ENCODE results near the gene TEX35.
"Not testable (repeated sequence)": the region's sequence is repeated elsewhere in the genome, so short reads cannot be mapped to it uniquely, and the experiment has no call there.

Gene TEX35

DNA sequence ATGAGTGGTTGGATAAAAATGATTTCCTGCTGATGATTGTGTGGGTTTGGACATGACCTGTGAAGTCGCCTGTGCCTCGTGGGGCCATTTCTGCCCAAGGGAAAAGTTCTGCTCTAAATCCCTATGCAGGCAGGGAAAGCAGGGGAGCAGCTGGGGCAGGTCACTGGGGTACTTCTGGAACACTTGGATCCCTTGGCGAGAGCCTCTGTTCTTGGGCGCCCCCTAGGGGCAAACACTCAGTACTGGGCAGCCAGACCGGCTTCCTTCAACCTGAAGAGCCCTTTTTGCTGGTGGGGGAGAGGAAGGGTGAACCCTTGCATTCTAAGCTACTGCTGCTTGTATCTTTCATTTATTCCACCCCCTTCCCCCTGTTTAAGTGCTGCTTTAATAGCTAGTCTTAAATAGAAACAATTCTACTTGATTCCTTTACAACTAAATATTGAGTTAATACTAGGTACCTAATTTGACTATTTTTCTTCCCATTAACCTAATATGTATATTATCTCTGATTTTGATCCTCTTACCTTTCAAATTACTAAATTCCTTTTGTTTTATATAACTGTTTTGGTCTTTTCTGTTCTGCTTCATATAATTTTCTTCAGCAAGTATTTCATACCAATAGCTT, 11.1 kb upstream of the TEX35 start:
- TF ChIP-seq, protein P1, sequence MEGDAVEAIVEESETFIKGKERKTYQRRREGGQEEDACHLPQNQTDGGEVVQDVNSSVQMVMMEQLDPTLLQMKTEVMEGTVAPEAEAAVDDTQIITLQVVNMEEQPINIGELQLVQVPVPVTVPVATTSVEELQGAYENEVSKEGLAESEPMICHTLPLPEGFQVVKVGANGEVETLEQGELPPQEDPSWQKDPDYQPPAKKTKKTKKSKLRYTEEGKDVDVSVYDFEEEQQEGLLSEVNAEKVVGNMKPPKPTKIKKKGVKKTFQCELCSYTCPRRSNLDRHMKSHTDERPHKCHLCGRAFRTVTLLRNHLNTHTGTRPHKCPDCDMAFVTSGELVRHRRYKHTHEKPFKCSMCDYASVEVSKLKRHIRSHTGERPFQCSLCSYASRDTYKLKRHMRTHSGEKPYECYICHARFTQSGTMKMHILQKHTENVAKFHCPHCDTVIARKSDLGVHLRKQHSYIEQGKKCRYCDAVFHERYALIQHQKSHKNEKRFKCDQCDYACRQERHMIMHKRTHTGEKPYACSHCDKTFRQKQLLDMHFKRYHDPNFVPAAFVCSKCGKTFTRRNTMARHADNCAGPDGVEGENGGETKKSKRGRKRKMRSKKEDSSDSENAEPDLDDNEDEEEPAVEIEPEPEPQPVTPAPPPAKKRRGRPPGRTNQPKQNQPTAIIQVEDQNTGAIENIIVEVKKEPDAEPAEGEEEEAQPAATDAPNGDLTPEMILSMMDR (IDR thresholded peaks at IDR 0.05; ENCODE audit: low read depth, low read length): peak; percentile 95
- TF ChIP-seq POLR2A (IDR thresholded peaks at IDR 0.05; ENCODE audit: extremely low read depth, insufficient read length): no peak
- no peak for TF ChIP-seq MYC (IDR thresholded peaks at IDR 0.05; ENCODE audit: low read depth, low read length)
- DNase-seq (ENCODE audit: low read depth): peak; percentile 70
- H3K4me3 ChIP-seq (ENCODE audit: low read depth, low read length): no peak overlapping the region

DNA sequence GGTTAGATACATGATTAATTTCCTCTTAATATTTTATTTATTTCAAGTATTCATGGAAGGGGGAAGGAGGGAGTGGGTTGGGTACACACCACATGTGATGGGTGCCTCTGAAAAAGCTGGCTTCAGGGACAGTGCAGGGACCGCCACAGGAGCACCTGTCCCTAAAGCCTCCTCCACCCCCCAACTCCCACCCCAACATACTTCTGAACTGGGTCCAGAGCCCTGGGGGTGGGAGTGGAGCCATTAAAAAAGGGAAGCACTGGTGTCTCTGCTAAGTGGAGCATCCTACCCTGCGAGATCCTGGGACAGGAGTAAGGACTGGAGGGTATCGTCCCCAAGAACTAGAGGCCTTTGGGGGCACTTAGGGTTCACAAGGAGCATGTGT, 10.6 kb upstream of the TEX35 start:
- no peak for DNase-seq (ENCODE audit: low read depth)
- no peak overlapping the region for H3K4me3 ChIP-seq (ENCODE audit: low read depth, low read length)
- no peak for TF ChIP-seq MYC (IDR thresholded peaks at IDR 0.05; ENCODE audit: low read depth, low read length)
- TF ChIP-seq POLR2A (IDR thresholded peaks at IDR 0.05; ENCODE audit: extremely low read depth, insufficient read length): no peak
- TF ChIP-seq, protein P2, sequence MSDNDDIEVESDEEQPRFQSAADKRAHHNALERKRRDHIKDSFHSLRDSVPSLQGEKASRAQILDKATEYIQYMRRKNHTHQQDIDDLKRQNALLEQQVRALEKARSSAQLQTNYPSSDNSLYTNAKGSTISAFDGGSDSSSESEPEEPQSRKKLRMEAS (IDR thresholded peaks at IDR 0.05; ENCODE audit: low read depth, low read length): no peak
- TF ChIP-seq, protein P1 (IDR thresholded peaks at IDR 0.05; ENCODE audit: low read depth, low read length): no peak

DNA sequence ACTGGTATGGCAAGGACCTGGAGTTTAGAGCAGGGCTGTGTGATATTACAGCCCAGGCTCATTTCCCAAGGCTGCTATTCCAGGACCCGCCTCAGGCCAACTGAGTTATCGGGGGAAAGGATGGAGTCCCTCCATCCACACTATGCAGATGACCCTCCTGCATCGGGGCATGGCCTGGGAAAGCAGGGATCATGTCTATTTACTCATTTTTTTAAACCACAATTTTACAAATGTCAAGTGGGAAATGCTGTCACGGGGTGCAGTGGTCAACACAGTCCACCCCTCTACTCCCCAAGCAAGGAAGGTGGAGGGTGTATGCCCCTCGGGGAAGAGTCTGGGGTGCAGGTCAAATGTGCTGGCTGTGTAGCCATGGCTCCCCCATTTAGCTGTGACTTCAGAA, 10.1 kb upstream of the TEX35 start:
- DNase-seq (ENCODE audit: low read depth): no peak
- H3K4me3 ChIP-seq (ENCODE audit: low read depth, low read length): no peak overlapping the region
- TF ChIP-seq POLR2A (IDR thresholded peaks at IDR 0.05; ENCODE audit: extremely low read depth, insufficient read length): no peak

DNA sequence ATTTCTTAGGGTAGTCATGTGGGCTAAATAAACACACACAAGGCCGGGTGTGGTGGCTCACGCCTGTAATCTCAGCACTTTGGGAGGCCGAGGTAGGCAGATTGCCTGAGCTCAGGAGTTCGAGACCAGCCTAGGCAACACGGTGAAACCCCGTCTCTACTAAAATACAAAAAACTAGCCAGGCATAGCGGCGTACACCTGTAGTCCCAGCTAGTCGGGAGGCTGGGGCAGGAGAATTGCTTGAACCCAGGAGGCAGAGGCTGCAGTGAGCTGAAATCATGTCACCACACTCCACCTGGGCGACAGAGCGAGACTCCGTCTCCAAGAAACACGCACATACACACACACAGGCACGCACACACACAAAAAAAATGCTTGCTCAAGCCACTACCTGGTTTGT, 9.6 kb upstream of the TEX35 start:
- not testable (repeated sequence) for H3K4me3 ChIP-seq (ENCODE audit: low read depth, low read length); DNase-seq (ENCODE audit: low read depth)

DNA sequence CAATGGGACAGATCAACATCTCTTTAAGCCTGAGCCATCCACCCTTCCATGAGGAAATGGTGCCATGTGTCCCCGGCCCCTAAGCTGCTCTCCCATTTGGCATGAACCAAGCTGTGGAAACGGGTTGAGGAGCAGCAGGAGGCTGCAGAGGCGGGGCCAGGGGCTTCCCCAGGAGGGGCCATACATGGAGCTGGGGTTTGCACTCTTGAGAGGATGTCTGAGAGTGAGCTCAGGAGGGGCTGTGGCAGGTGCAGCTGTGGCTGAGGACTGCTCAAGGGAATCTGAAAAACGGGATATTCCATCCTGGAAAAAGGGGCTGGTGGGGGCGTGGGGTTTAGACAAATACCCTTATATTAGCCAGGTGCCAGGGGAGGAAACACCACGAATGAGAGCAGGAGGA, 9.1 kb upstream of the TEX35 start:
- no peak for DNase-seq (ENCODE audit: low read depth)
- H3K4me3 ChIP-seq (ENCODE audit: low read depth, low read length): no peak overlapping the region
- TF ChIP-seq, protein P1 (IDR thresholded peaks at IDR 0.05; ENCODE audit: low read depth, low read length): no peak
- TF ChIP-seq, protein P2 (IDR thresholded peaks at IDR 0.05; ENCODE audit: low read depth, low read length): no peak
- no peak for TF ChIP-seq MYC (IDR thresholded peaks at IDR 0.05; ENCODE audit: low read depth, low read length)
- no peak for TF ChIP-seq POLR2A (IDR thresholded peaks at IDR 0.05; ENCODE audit: extremely low read depth, insufficient read length)

DNA sequence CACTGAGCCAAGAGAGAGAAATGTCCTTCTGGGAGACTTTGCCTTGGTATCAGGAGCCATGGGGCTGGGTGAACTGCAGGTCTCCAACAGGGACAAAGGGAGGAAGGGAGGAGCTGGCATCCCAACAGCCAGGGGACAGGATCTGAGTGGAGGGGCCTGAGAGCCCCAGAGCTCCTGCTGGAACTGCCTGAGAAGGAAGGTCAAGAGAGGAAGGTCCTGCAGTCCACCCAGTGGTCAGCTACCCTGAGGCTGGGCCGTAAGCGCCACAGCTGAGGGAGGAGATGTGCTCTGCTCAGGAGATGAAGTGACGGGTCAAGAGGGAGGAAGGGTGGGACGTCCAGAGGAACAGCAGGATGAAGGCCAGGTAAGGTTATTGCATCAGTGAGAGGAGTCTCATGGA, 8.6 kb upstream of the TEX35 start:
- TF ChIP-seq, protein P1 (IDR thresholded peaks at IDR 0.05; ENCODE audit: low read depth, low read length): no peak
- TF ChIP-seq POLR2A (IDR thresholded peaks at IDR 0.05; ENCODE audit: extremely low read depth, insufficient read length): no peak
- TF ChIP-seq MYC (IDR thresholded peaks at IDR 0.05; ENCODE audit: low read depth, low read length): no peak
- TF ChIP-seq, protein P2 (IDR thresholded peaks at IDR 0.05; ENCODE audit: low read depth, low read length): no peak
- H3K4me3 ChIP-seq (ENCODE audit: low read depth, low read length): no peak overlapping the region

DNA sequence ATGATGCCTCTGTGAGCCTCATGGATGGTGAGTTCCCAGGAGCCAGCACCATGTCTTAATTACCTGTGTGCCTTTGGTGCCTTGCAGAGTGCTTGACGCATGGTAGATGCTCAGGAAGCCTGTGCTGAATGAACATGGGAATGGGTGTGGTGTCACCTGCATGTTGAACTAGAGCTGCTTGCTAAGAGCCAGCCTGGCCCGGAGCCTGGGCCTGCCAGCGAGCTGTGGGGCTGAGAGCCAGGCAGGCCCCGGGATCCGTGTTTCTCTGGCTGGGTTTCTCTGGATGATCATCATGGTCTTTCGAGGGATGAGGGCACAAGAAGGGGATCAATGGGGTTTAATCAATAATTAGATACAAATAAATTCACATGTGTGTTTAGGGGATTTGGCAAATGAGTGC, 6.7 kb upstream of the TEX35 start:
- no peak for DNase-seq (ENCODE audit: low read depth)
- TF ChIP-seq POLR2A (IDR thresholded peaks at IDR 0.05; ENCODE audit: extremely low read depth, insufficient read length) (no peak), MYC (IDR thresholded peaks at IDR 0.05; ENCODE audit: low read depth, low read length) (no peak)
- TF ChIP-seq, protein P2 (IDR thresholded peaks at IDR 0.05; ENCODE audit: low read depth, low read length): no peak
- TF ChIP-seq, protein P1 (IDR thresholded peaks at IDR 0.05; ENCODE audit: low read depth, low read length): no peak
- no peak overlapping the region for H3K4me3 ChIP-seq (ENCODE audit: low read depth, low read length)

More for the DNA sequence above, 8.6 kb upstream of the TEX35 start:
- DNase-seq (ENCODE audit: low read depth): no peak
